ENCODE data around the gene SRPX2. TPM values are rescaled to one million over a fixed set of nuclear protein-coding genes. Genes with fewer than 3 reads are reported as not detected.

SRPX2 gene
- total and polyA plus RNA-seq, 12 donors, result 9.0 to 73.3 (median 17.9) TPM

DNA sequence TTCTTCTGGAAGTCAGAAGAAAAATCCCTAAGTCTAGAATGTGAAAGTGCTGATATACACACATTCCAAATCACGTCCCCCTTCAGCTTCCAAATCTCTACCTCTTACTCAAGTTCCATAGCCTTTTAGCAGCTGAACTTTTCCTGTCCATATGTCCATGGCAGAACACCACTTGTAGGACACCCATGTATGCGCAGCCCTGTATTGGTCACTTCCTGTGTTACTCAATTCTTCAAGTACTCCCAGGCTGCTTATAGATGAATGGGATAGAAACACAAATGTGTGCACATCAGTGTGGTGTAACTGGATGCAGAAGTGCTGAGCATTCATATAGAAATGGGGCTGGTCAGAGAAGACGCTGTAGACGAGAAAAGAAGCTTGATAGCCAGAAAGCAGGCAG, 18.8 kb downstream of the SRPX2 start:
- intact Hi-C loops (cut with DNase I), result no loop called here
- H3K27ac ChIP-seq, result no peak overlapping the region
- no peak for DNase-seq
- no peak overlapping the region for H3K4me3 ChIP-seq
- no peaks in the 10 kb centered on the region for H3K9me3 ChIP-seq (replicated peaks in 1 of 3)
- no peaks in the 10 kb centered on the region for H3K4me1 ChIP-seq (replicated peaks in 1 of 2)
- H3K27me3 ChIP-seq, result peaks cover 33% of the 10 kb centered on the region
- TF ChIP-seq, protein P1, sequence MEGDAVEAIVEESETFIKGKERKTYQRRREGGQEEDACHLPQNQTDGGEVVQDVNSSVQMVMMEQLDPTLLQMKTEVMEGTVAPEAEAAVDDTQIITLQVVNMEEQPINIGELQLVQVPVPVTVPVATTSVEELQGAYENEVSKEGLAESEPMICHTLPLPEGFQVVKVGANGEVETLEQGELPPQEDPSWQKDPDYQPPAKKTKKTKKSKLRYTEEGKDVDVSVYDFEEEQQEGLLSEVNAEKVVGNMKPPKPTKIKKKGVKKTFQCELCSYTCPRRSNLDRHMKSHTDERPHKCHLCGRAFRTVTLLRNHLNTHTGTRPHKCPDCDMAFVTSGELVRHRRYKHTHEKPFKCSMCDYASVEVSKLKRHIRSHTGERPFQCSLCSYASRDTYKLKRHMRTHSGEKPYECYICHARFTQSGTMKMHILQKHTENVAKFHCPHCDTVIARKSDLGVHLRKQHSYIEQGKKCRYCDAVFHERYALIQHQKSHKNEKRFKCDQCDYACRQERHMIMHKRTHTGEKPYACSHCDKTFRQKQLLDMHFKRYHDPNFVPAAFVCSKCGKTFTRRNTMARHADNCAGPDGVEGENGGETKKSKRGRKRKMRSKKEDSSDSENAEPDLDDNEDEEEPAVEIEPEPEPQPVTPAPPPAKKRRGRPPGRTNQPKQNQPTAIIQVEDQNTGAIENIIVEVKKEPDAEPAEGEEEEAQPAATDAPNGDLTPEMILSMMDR (IDR thresholded peaks at IDR 0.05), result no peak
- no peak for TF ChIP-seq POLR2A (IDR thresholded peaks at IDR 0.05)
- 75 to 88% (median 80%) methylated on average over 4 of the region's 4 CpGs for WGBS, 4 donors
- no peaks in the 10 kb centered on the region for H3K36me3 ChIP-seq (replicated peaks in 1 of 2)

DNA sequence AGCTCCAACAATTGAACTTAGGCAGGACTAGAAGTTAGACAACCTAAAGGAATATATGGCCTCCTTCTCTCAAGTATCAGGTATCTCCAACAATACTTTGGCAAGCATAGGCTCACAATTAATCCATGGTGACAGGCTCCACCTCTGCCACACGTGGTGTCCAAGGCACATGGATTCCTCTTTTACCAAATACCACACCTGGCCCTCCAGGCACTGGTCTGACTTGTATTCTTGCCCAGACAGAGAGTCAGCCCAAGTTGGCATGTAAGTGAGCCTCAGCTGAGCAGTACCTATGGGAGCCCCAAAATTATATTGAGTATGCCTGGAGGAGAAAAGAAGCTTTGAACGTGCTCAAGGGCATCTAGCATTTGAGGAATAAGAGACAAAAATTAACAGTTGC, 19.6 kb downstream of the SRPX2 start:
- Histone ChIP-seq H3K9me3 (replicated peaks in 1 of 3) (no peaks in the 10 kb centered on the region), H3K36me3 (replicated peaks in 1 of 2) (no peaks in the 10 kb centered on the region), H3K27me3 (peaks cover 28% of the 10 kb centered on the region), H3K4me1 (replicated peaks in 1 of 2) (no peaks in the 10 kb centered on the region), H3K4me3 (no peak overlapping the region), H3K27ac (no peak overlapping the region)
- no peak for TF ChIP-seq POLR2A (IDR thresholded peaks at IDR 0.05)
- TF ChIP-seq, protein P1 (IDR thresholded peaks at IDR 0.05), result no peak
- intact Hi-C loops (cut with DNase I), result no loop called here
- DNase-seq, result no peak
- 38 to 67% (median 45%) methylated on average over 2 of the region's 2 CpGs for WGBS, 4 donors

DNA sequence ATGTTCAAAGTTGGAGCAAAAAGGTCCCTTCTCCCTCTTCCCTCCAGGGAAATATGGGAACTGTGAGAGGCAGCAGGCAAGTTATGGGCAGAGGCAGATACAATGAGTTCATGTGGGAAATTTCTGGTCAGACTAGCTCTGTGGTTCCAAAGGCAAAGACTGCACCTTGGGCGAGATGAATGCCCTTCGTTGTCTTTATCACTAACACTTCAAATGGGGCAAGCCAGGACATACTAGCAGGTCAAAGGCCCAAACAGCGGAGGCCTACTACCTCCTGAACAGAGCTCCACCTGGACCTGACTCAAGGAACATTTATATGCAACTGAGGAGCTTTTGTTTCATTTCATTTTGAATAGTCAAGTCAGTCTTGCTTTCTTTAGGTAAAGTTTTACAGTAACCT, 29.0 kb downstream of the SRPX2 start:
- intact Hi-C loops (cut with DNase I), result no loop called here
- TF ChIP-seq POLR2A (IDR thresholded peaks at IDR 0.05), result no peak
- TF ChIP-seq, protein P1 (IDR thresholded peaks at IDR 0.05), result no peak
- DNase-seq, result no peak
- Histone ChIP-seq H3K27me3 (peaks cover 8% of the 10 kb centered on the region), H3K4me1 (replicated peaks in 1 of 2) (no peaks in the 10 kb centered on the region), H3K27ac (peak overlapping the region in 1 of 5 donors; percentile 43), H3K9me3 (replicated peaks in 1 of 3) (no peaks in the 10 kb centered on the region), H3K36me3 (replicated peaks in 1 of 2) (no peaks in the 10 kb centered on the region), H3K4me3 (no peak overlapping the region)
- WGBS, 4 donors, result 60 to 100% (median 78%) methylated on average over 2 to 3 of the region's 3 CpGs

DNA sequence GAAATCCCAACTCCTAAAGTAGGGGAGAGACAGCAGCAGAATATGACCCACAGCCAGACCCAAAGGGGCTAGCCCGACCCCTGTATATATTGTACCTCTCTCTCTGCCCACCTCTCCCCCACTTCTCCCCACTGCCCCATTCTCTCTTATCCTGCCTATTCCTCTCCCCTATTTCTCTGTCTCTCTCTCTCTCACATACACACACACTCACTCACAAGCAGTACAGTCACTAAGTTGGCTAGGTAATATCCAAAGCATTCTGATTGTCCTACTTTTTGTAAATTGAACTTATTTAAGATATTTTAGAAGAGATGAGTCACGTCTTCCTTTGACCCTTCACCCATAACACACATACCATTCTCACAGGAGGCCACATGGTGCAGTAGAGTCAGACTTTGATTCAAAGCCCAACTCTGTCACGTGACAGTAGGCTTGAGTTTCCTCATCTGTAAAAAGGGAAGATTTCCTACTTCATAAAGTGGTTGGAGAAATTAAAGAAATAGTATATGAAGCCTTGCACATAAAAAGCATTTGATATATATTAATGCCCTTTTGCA, 29.5 kb downstream of the SRPX2 start:
- Histone ChIP-seq H3K9me3 (replicated peaks in 1 of 3) (no peaks in the 10 kb centered on the region), H3K4me1 (replicated peaks in 1 of 2) (no peaks in the 10 kb centered on the region), H3K4me3 (no peak overlapping the region), H3K36me3 (replicated peaks in 1 of 2) (no peaks in the 10 kb centered on the region), H3K27ac (peak overlapping the region in 1 of 5 donors; percentile 43), H3K27me3 (peaks cover 8% of the 10 kb centered on the region)
- peak in 1 of 7 donors; percentile 16 for DNase-seq
- WGBS, 4 donors, result 47 to 53% (median 49%) methylated on average over 3 of the region's 3 CpGs
- intact Hi-C loops (cut with DNase I), result no loop called here
- TF ChIP-seq, protein P1 (IDR thresholded peaks at IDR 0.05), result no peak
- no peak for TF ChIP-seq POLR2A (IDR thresholded peaks at IDR 0.05)
